ENCODE data around the gene TRMT10B. TPM values are rescaled to one million over a fixed set of nuclear protein-coding genes. Genes with fewer than 3 reads are reported as not detected.

The TRMT10B gene
- total RNA-seq, 1 donor from 2014 or later = 4.2 TPM

GRCh38 chr9:37746448-37747270, 6.9 kb upstream of the TRMT10B start:
- Mint-ChIP-seq H3K4me1 (ENCODE audit: low read depth, unreplicated experiment) (peaks cover 2% of the 10 kb centered on the region), H3K36me3 (ENCODE audit: low read depth, unreplicated experiment) (no peaks in the 10 kb centered on the region), H3K4me3 (ENCODE audit: unreplicated experiment) (no peak overlapping the region), H3K9me3 (ENCODE audit: unreplicated experiment) (no peaks in the 10 kb centered on the region), H3K27ac (ENCODE audit: unreplicated experiment) (no peak overlapping the region), H3K27me3 (ENCODE audit: low read depth, unreplicated experiment) (peaks cover 18% of the 10 kb centered on the region)
- no peaks in the 10 kb centered on the region for H4K20me1 ChIP-seq (ENCODE audit: insufficient read depth, low read length)
- H3K79me2 ChIP-seq (ENCODE audit: insufficient read depth, low read length) = no peaks in the 10 kb centered on the region
- H3K9ac ChIP-seq (ENCODE audit: low read length) = no peak overlapping the region
- H3K9me3 ChIP-seq (ENCODE audit: insufficient read depth, low read depth, low read length) = no peaks in the 10 kb centered on the region
- peak overlapping the region; percentile 35 for H2AFZ ChIP-seq (ENCODE audit: low read depth, low read length)
- no peaks in the 10 kb centered on the region for H3K36me3 ChIP-seq (ENCODE audit: insufficient read depth, low read length)
- FAIRE-seq = no peak
- H3K4me3 ChIP-seq (ENCODE audit: insufficient read depth, low read depth, low read length) = no peak overlapping the region
- H3K27ac ChIP-seq (ENCODE audit: low read depth, low read length) = no peak overlapping the region
- peak; percentile 47 for DNase-seq (ENCODE audit: low read depth)
- no peak overlapping the region for H3K4me2 ChIP-seq (ENCODE audit: low read length)
- H3K4me1 ChIP-seq (ENCODE audit: insufficient read depth, low read length) = peaks cover 3% of the 10 kb centered on the region
- no peak for TF ChIP-seq EZH2 (IDR thresholded peaks at IDR 0.05; ENCODE audit: insufficient read depth, low read length)
- TF ChIP-seq CTCF (IDR thresholded peaks at IDR 0.05; ENCODE audit: insufficient read depth, low read depth, low read length) = no peak
- peaks cover 7% of the 10 kb centered on the region for H3K27me3 ChIP-seq (ENCODE audit: insufficient read depth, low read length)

GRCh38 chr9:37747271-37747753, 6.3 kb upstream of the TRMT10B start:
- Mint-ChIP-seq H3K9me3 (ENCODE audit: unreplicated experiment) (no peaks in the 10 kb centered on the region), H3K27me3 (ENCODE audit: low read depth, unreplicated experiment) (peaks cover 12% of the 10 kb centered on the region), H3K27ac (ENCODE audit: unreplicated experiment) (no peak overlapping the region), H3K36me3 (ENCODE audit: low read depth, unreplicated experiment) (no peaks in the 10 kb centered on the region), H3K4me3 (ENCODE audit: unreplicated experiment) (no peak overlapping the region), H3K4me1 (ENCODE audit: low read depth, unreplicated experiment) (peaks cover 2% of the 10 kb centered on the region)
- no peak for FAIRE-seq
- Histone ChIP-seq H3K27ac (ENCODE audit: low read depth, low read length) (no peak overlapping the region), H3K4me2 (ENCODE audit: low read length) (no peak overlapping the region), H3K4me3 (ENCODE audit: insufficient read depth, low read depth, low read length) (no peak overlapping the region), H3K79me2 (ENCODE audit: insufficient read depth, low read length) (no peaks in the 10 kb centered on the region), H3K9ac (ENCODE audit: low read length) (no peak overlapping the region), H3K36me3 (ENCODE audit: insufficient read depth, low read length) (no peaks in the 10 kb centered on the region), H3K27me3 (ENCODE audit: insufficient read depth, low read length) (peaks cover 7% of the 10 kb centered on the region), H3K9me3 (ENCODE audit: insufficient read depth, low read depth, low read length) (no peaks in the 10 kb centered on the region), H3K4me1 (ENCODE audit: insufficient read depth, low read length) (peaks cover 3% of the 10 kb centered on the region), H4K20me1 (ENCODE audit: insufficient read depth, low read length) (no peaks in the 10 kb centered on the region), H2AFZ (ENCODE audit: low read depth, low read length) (peak overlapping the region; percentile 35)
- peak; percentile 36 for DNase-seq (ENCODE audit: low read depth)
- TF ChIP-seq CTCF (IDR thresholded peaks at IDR 0.05; ENCODE audit: insufficient read depth, low read depth, low read length) (peak; percentile 94), EZH2 (IDR thresholded peaks at IDR 0.05; ENCODE audit: insufficient read depth, low read length) (no peak)

- H3K9me3 Mint-ChIP-seq (ENCODE audit: unreplicated experiment) = peaks cover 2% of the 10 kb centered on the region
- FAIRE-seq = no peak
- H3K27ac Mint-ChIP-seq (ENCODE audit: unreplicated experiment) = no peak overlapping the region
- no peak overlapping the region for H2AFZ ChIP-seq (ENCODE audit: low read depth, low read length)
- H3K9me3 ChIP-seq (ENCODE audit: insufficient read depth, low read depth, low read length) = no peaks in the 10 kb centered on the region
- peaks cover 4% of the 10 kb centered on the region for H3K79me2 ChIP-seq (ENCODE audit: insufficient read depth, low read length)
- no peak for DNase-seq (ENCODE audit: low read depth)
- no peaks in the 10 kb centered on the region for H3K36me3 Mint-ChIP-seq (ENCODE audit: low read depth, unreplicated experiment)
- no peak overlapping the region for H3K4me2 ChIP-seq (ENCODE audit: low read length)
- H3K4me1 ChIP-seq (ENCODE audit: insufficient read depth, low read length) = peaks cover 4% of the 10 kb centered on the region
- H3K27me3 ChIP-seq (ENCODE audit: insufficient read depth, low read length) = peaks cover 7% of the 10 kb centered on the region
- no peak overlapping the region for H3K27ac ChIP-seq (ENCODE audit: low read depth, low read length)
- peaks cover 2% of the 10 kb centered on the region for H3K4me1 Mint-ChIP-seq (ENCODE audit: low read depth, unreplicated experiment)
- no peaks in the 10 kb centered on the region for H3K36me3 ChIP-seq (ENCODE audit: insufficient read depth, low read length)
- peaks cover 12% of the 10 kb centered on the region for H3K27me3 Mint-ChIP-seq (ENCODE audit: low read depth, unreplicated experiment)
- H3K9ac ChIP-seq (ENCODE audit: low read length) = no peak overlapping the region
- no peak overlapping the region for H3K4me3 ChIP-seq (ENCODE audit: insufficient read depth, low read depth, low read length)
- H3K4me3 Mint-ChIP-seq (ENCODE audit: unreplicated experiment) = no peak overlapping the region
- H4K20me1 ChIP-seq (ENCODE audit: insufficient read depth, low read length) = no peaks in the 10 kb centered on the region
- TF ChIP-seq CTCF (IDR thresholded peaks at IDR 0.05; ENCODE audit: insufficient read depth, low read depth, low read length) (no peak), EZH2 (IDR thresholded peaks at IDR 0.05; ENCODE audit: insufficient read depth, low read length) (no peak)
These were observed 4.5 kb upstream of the TRMT10B start for GRCh38 chr9:37749129-37749528.
